ENCODE results near the gene APOO. TPM values are rescaled to one million over a fixed set of nuclear protein-coding genes. Genes with fewer than 3 reads are reported as not detected.

Gene APOO
- total RNA-seq, 3 donors from 2014 or later: 19.2 to 38.7 (median 36.6) TPM

- Histone ChIP-seq H3K4me3 (no peak overlapping the region), H3K9me3 (no peaks in the 10 kb centered on the region), H3K36me3 (ENCODE audit: low read depth) (no peaks in the 10 kb centered on the region), H3K4me1 (ENCODE audit: low read depth) (no peaks in the 10 kb centered on the region)
- no peak for TF ChIP-seq CTCF (IDR thresholded peaks at IDR 0.05)
- ATAC-seq: no peak
- intact Hi-C loops (cut with DNase I, micrococcal nuclease): no loop called here
- no peak for DNase-seq
These were observed 11.4 kb upstream of the APOO start for GRCh38 chrX:23919148-23919547.

DNA sequence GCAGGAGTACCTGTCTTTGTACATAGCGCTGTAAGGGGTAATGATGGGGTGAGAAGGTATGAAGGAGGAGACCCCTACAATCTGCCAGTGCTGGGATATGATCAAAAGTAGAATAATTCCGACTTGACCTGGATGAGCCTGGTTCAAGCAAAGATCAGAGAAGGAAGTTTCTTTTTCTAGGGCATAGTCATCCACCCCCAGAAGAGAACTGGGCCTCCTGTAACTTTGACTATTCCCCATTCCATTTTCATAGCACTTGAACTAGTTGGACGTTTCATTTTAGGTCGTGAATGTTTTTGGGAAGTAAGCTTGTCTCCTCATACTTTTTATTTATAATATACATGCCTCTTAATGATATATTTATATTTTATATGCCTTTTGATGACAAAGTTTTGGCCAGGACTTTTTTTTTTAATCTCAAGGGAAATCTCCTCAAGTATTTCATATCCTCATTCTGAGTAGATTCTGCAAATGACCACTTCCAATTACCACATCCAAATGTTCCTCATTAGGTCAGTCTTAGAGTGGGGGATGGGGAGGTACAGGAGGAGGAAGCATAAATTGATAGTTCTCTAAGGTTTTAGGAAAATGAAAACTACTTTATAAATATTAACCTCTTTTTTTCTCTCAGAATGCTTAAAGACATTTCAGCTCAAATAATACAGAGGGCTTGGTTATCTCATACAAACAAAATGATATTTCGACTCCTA, 3.5 kb upstream of the APOO start:
- Histone ChIP-seq H3K4me1 (ENCODE audit: low read depth) (no peaks in the 10 kb centered on the region), H3K4me3 (no peak overlapping the region), H3K9me3 (no peaks in the 10 kb centered on the region), H3K36me3 (ENCODE audit: low read depth) (no peaks in the 10 kb centered on the region)
- intact Hi-C loops (cut with DNase I, micrococcal nuclease): no loop called here
- no peak for TF ChIP-seq CTCF (IDR thresholded peaks at IDR 0.05)
- no peak for ATAC-seq
- DNase-seq: no peak

- ATAC-seq (no peak), DNase-seq (no peak)
- Histone ChIP-seq H3K4me1 (ENCODE audit: low read depth) (no peaks in the 10 kb centered on the region), H3K36me3 (ENCODE audit: low read depth) (no peaks in the 10 kb centered on the region), H3K4me3 (no peak overlapping the region), H3K9me3 (no peaks in the 10 kb centered on the region)
- intact Hi-C loops (cut with DNase I, micrococcal nuclease): loop anchor here (10.0 kb wide), 2 partner anchors 124 to 214 kb away; partner anchors contain the start of gene SAT1 (in 1 of the 2)
- no peak for TF ChIP-seq CTCF (IDR thresholded peaks at IDR 0.05)
These were observed 674 bp upstream of the APOO start for GRCh38 chrX:23908219-23909004.

GRCh38 chrX:23907111-23907497, 634 bp downstream of the APOO start:
- no peak for ATAC-seq
- Histone ChIP-seq H3K9me3 (no peaks in the 10 kb centered on the region), H3K4me3 (peak overlapping the region; percentile 30), H3K4me1 (ENCODE audit: low read depth) (no peaks in the 10 kb centered on the region), H3K36me3 (ENCODE audit: low read depth) (no peaks in the 10 kb centered on the region)
- no peak for DNase-seq
- no peak for TF ChIP-seq CTCF (IDR thresholded peaks at IDR 0.05)
- intact Hi-C loops (cut with DNase I, micrococcal nuclease): loop anchor here (10.0 kb wide), 2 partner anchors 122 to 212 kb away; partner anchors contain the start of gene SAT1 (in 1 of the 2)

GRCh38 chrX:23904096-23904495, 3.6 kb downstream of the APOO start:
- Histone ChIP-seq H3K9me3 (no peaks in the 10 kb centered on the region), H3K4me3 (no peak overlapping the region), H3K36me3 (ENCODE audit: low read depth) (no peaks in the 10 kb centered on the region), H3K4me1 (ENCODE audit: low read depth) (peaks cover 8% of the 10 kb centered on the region)
- ATAC-seq (no peak), DNase-seq (no peak)
- intact Hi-C loops (cut with DNase I, micrococcal nuclease): loop anchor here (10.0 kb wide), 2 partner anchors 119 to 209 kb away; partner anchors contain the start of gene SAT1 (in 1 of the 2)
- TF ChIP-seq CTCF (IDR thresholded peaks at IDR 0.05): no peak

All from mucosa of descending colon (tissue), 3 donors.